ENCODE measurements around the gene PLD1. TPM values are rescaled to one million over a fixed set of nuclear protein-coding genes. Genes with fewer than 3 reads are reported as not detected.

PLD1 gene
- total and polyA plus RNA-seq, 4 donors, result 3.1 to 31.1 (median 12.2) TPM

GRCh38 chr3:171586274-171586673, 224.0 kb downstream of the PLD1 start:
- no peak for DNase-seq
- H3K4me3 ChIP-seq, result no peak overlapping the region
- ATAC-seq (ENCODE audit: insufficient read depth, low FRiP score), result no peak
- no peak overlapping the region for H3K9ac ChIP-seq (ENCODE audit: insufficient read depth in 1 of 2, low read length in 2 of 2)
- 62 to 63% methylated on average over 3 of the region's 3 CpGs for WGBS, 2 donors
- no peak for TF ChIP-seq CTCF (IDR thresholded peaks at IDR 0.05; ENCODE audit: control extremely low read depth, extremely low read depth)
- no peaks in the 10 kb centered on the region for H3K36me3 ChIP-seq (ENCODE audit: control insufficient read depth in 4 of 4, insufficient read depth in 4 of 4, low read length in 4 of 4)
- no peaks in the 10 kb centered on the region for H3K4me1 ChIP-seq (ENCODE audit: control insufficient read depth in 5 of 5, insufficient read depth in 5 of 5, low read length in 5 of 5)
- peaks cover 0 to 2% (median 0%) of the 10 kb centered on the region in 4 donors for H3K9me3 ChIP-seq (ENCODE audit: control insufficient read depth in 4 of 4, insufficient read depth in 3 of 4, low read length in 3 of 4)
- no peaks in the 10 kb centered on the region for H3K27me3 ChIP-seq (ENCODE audit: control insufficient read depth in 3 of 3, insufficient read depth in 3 of 3, low read length in 2 of 3)
- no peak overlapping the region for H3K27ac ChIP-seq (ENCODE audit: low read depth in 1 of 2, low read length in 1 of 2)

GRCh38 chr3:171585039-171585438, 225.2 kb downstream of the PLD1 start:
- H3K36me3 ChIP-seq (ENCODE audit: control insufficient read depth in 4 of 4, insufficient read depth in 4 of 4, low read length in 4 of 4), result no peaks in the 10 kb centered on the region
- no peak overlapping the region for H3K9ac ChIP-seq (ENCODE audit: insufficient read depth in 1 of 2, low read length in 2 of 2)
- peaks cover 0 to 2% (median 0%) of the 10 kb centered on the region in 4 donors for H3K9me3 ChIP-seq (ENCODE audit: control insufficient read depth in 4 of 4, insufficient read depth in 3 of 4, low read length in 3 of 4)
- 79 to 89% methylated on average over 3 of the region's 3 CpGs for WGBS, 2 donors
- H3K27me3 ChIP-seq (ENCODE audit: control insufficient read depth in 3 of 3, insufficient read depth in 3 of 3, low read length in 2 of 3), result no peaks in the 10 kb centered on the region
- no peak for TF ChIP-seq CTCF (IDR thresholded peaks at IDR 0.05; ENCODE audit: control extremely low read depth, extremely low read depth)
- no peak overlapping the region for H3K27ac ChIP-seq (ENCODE audit: low read depth in 1 of 2, low read length in 1 of 2)
- no peaks in the 10 kb centered on the region for H3K4me1 ChIP-seq (ENCODE audit: control insufficient read depth in 5 of 5, insufficient read depth in 5 of 5, low read length in 5 of 5)
- no peak overlapping the region for H3K4me3 ChIP-seq
- DNase-seq (no peak), ATAC-seq (ENCODE audit: insufficient read depth, low FRiP score) (no peak)

GRCh38 chr3:171584100-171584499, 226.2 kb downstream of the PLD1 start:
- H3K27me3 ChIP-seq (ENCODE audit: control insufficient read depth in 3 of 3, insufficient read depth in 3 of 3, low read length in 2 of 3), result no peaks in the 10 kb centered on the region
- no peak for TF ChIP-seq CTCF (IDR thresholded peaks at IDR 0.05; ENCODE audit: control extremely low read depth, extremely low read depth)
- no peak overlapping the region for H3K4me3 ChIP-seq
- no peak overlapping the region for H3K27ac ChIP-seq (ENCODE audit: low read depth in 1 of 2, low read length in 1 of 2)
- H3K4me1 ChIP-seq (ENCODE audit: control insufficient read depth in 5 of 5, insufficient read depth in 5 of 5, low read length in 5 of 5), result no peaks in the 10 kb centered on the region
- no peak overlapping the region for H3K9ac ChIP-seq (ENCODE audit: insufficient read depth in 1 of 2, low read length in 2 of 2)
- no peak for ATAC-seq (ENCODE audit: insufficient read depth, low FRiP score)
- no peak for DNase-seq
- H3K36me3 ChIP-seq (ENCODE audit: control insufficient read depth in 4 of 4, insufficient read depth in 4 of 4, low read length in 4 of 4), result no peaks in the 10 kb centered on the region
- H3K9me3 ChIP-seq (ENCODE audit: control insufficient read depth in 4 of 4, insufficient read depth in 3 of 4, low read length in 3 of 4), result peaks cover 0 to 2% (median 0%) of the 10 kb centered on the region in 4 donors

DNA sequence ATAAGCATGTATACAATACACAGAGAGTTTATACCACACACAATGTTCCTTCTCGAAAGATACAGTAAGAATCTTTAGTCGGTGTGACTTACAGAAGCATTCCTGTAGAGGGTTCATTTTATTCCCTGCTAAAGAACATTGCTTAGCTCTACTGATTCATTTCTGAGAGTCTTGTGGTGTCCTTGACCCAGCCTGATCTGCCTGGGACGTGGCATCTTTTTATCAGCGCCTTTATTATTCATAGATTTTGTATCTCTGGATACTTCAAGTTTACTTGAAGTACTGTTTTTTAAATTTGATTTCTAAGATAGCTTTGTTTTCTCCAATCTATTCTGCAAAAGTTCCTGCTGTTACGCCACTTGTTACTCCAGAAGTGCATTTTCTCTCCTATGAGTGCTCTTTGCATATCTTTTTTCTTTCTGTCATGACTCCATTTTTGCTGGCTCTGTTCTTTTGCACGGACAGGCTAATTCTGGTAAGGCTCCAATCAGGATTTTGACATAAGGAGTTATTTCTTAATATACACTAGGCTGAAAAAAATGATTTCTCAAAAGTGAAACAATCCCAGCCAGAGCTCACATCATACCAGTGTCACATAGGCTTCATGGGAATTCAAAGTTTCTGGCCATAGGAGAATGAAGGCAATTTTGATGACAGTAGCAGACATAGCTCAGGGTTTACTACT, 235.6 kb downstream of the PLD1 start:
- H3K9me3 ChIP-seq (ENCODE audit: control insufficient read depth in 4 of 4, insufficient read depth in 3 of 4, low read length in 3 of 4), result no peaks in the 10 kb centered on the region
- DNase-seq (no peak), ATAC-seq (ENCODE audit: insufficient read depth, low FRiP score) (no peak)
- no peaks in the 10 kb centered on the region for H3K27me3 ChIP-seq (ENCODE audit: control insufficient read depth in 3 of 3, insufficient read depth in 3 of 3, low read length in 2 of 3)
- no peak overlapping the region for H3K27ac ChIP-seq (ENCODE audit: low read depth in 1 of 2, low read length in 1 of 2)
- no peak overlapping the region for H3K4me3 ChIP-seq
- WGBS, 2 donors, result 69 to 87% methylated on average over 6 of the region's 6 CpGs
- H3K36me3 ChIP-seq (ENCODE audit: control insufficient read depth in 4 of 4, insufficient read depth in 4 of 4, low read length in 4 of 4), result no peaks in the 10 kb centered on the region
- TF ChIP-seq CTCF (IDR thresholded peaks at IDR 0.05; ENCODE audit: control extremely low read depth, extremely low read depth), result no peak
- H3K4me1 ChIP-seq (ENCODE audit: control insufficient read depth in 5 of 5, insufficient read depth in 5 of 5, low read length in 5 of 5), result peaks cover 0 to 5% (median 0%) of the 10 kb centered on the region in 5 donors
- no peak overlapping the region for H3K9ac ChIP-seq (ENCODE audit: insufficient read depth in 1 of 2, low read length in 2 of 2)
